H7 (cell line): Measurements from ENCODE around the gene ADAMTSL5. TPM values are rescaled to one million over a fixed set of nuclear protein-coding genes. Genes with fewer than 3 reads are reported as not detected.
"Not testable (repeated sequence)": the region's sequence is repeated elsewhere in the genome, so short reads cannot be mapped to it uniquely, and the experiment has no call there.

Source experiments
- DNase-seq: peaks from one replicate; pipeline ENCODE4 v3.0.0; 2012
- H3K27me3 ChIP-seq: 2 replicates; pipeline ENCODE4 v1.6.0; 2011; ENCODE audit warnings: mild to moderate bottlenecking, low read length; ENCODE audit not compliant: control insufficient read depth, insufficient read depth
- H3K36me3 ChIP-seq: replicated peaks from 2 replicates; pipeline ENCODE4 v1.5.1; 2011; ENCODE audit warnings: low read length; ENCODE audit not compliant: control insufficient read depth, insufficient read depth
- H3K4me3 ChIP-seq: 2 replicates; pipeline ENCODE4 v1.5.1; 2011; ENCODE audit warnings: low read depth, mild to moderate bottlenecking, control low read depth, low read length, moderate library complexity; ENCODE audit not compliant: insufficient read depth
- total RNA-seq: library from RNA; depleted of rRNA; stranded (reverse); fragments of >200 nt; shearing (Covaris generic); gene quantifications from 2 replicates; pipeline ENCODE4 v1.2.3, GENCODE V29; 2014

ADAMTSL5 gene
- total RNA-seq, 1 experiment from 2014 or later: 0.21 TPM

DNA sequence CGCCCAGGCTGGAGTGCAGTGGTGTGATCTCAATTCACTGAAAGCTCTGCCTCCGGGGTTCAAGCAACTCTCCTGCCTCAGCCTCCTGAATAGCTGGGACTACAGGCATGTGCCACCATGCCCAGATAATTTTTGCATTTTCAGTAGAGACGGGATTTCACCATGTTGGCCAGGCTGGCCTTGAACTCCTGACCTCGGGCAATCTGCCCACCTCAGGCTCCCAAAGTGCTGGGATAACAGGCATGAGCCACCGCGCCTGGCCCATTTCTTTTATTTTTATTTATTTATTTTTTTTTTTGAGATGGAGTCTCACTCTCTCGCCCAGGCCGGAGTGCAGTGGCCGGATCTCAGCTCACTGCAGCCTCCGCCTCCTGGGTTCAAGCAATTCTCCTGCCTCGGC, 26.9 kb upstream of the ADAMTSL5 start:
- DNase-seq, H3K36me3 ChIP-seq: not testable (repeated sequence)

DNA sequence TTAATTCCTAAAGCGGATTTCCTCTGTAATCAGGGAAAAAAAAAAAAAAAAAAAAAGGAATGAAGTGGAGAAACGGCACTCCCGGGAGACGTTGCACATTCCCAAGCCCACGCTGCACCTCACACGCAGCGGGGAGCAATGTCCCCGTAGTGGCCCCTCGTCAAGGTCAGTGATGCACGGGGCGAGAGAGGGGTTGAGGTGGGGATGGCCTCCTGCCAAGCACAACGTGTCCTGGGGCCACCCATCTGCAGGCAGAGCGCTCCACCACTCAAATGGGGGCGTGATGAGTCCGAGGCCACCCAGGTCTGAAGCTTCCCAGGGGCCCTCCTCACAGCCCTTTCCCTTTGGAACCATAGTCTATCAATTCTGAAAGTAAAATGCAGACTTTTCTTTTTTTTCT, 26.2 kb upstream of the ADAMTSL5 start:
- DNase-seq: no peak
- Histone ChIP-seq H3K36me3 (no peaks in the 10 kb centered on the region), H3K27me3 (peaks cover 2% of the 10 kb centered on the region; the same call in 1 of the 2 replicates), H3K4me3 (no peak overlapping the region)

More for the DNA sequence above, 26.9 kb upstream of the ADAMTSL5 start:
- not testable (repeated sequence) for H3K27me3 ChIP-seq, H3K4me3 ChIP-seq

DNA sequence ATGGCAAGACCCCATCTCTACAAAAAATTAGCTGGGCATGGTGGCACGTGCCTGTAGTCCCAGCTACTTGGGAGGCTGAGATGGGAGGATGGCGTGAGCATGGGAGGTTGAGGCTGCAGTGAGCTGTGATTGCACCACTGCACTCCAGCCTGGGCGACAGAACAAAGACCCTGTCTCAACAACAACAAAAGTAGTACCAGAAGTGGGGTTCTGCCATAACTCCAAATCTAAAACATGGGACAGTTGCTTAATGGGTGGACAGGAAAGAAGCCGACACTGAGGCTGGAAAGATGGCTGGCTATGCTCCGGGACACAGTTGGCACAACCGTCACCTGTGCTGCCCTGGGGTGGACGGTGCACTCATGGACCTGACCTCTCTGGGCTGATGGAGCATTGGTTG, 22.9 kb upstream of the ADAMTSL5 start:
- not testable (repeated sequence) for H3K36me3 ChIP-seq, DNase-seq, H3K27me3 ChIP-seq, H3K4me3 ChIP-seq

DNA sequence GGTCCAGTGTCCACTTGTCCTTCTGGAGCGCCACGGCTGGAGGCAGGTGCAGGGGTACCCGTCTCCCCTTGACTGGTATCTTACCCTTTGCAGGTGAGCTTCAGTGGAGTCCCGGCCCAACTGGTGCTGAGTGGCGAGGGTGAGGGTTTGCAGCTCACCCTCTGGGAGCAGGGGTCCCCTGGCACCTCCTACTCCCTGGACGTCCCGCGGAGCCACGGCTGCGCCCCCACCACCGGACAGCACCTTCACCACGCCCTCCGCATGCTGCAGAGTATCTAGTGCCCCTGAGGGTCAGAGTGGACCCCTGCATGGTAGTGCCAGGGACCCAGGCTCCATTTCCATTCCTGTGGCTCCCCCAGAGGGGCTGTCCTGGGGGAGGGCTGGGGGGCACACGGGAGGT, 22.2 kb upstream of the ADAMTSL5 start:
- DNase-seq: no peak
- H3K4me3 ChIP-seq: no peak overlapping the region
- H3K36me3 ChIP-seq: no peaks in the 10 kb centered on the region
- H3K27me3 ChIP-seq: no peaks in the 10 kb centered on the region

DNA sequence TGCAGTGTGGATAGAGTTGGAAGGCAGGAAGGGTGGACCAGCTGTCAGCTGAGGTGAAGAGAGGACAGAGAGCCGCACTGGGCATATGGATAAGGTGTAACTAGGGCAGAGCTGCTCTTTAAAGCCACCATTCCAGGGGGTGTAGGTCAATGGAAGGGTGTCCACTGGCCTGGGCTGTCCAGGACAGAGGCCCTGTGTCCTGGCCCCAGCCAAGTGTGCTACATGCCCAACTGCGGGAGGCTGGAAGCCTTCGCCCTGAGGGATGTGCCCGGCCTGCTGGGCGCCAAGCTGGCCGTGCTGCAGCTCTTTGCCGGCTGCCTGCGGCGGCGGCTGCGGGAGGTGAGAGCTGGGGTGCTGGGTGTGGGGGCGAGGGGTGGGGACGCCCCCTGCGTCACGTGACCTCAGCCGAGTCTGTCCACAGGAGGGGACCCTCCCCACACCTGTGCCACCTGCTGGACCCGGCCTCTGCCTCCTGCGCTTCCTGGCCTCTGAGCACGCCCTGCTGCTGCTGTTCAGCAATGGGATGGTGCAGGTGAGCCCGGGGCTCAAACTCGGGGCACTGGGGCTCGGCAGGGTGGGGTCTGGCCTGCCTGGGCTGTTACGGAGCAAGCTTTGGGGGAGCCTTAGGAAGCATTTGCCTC, 20.8 kb upstream of the ADAMTSL5 start:
- Histone ChIP-seq H3K4me3 (no peak overlapping the region), H3K27me3 (no peaks in the 10 kb centered on the region), H3K36me3 (no peaks in the 10 kb centered on the region)
- DNase-seq: peak; percentile 62

DNA sequence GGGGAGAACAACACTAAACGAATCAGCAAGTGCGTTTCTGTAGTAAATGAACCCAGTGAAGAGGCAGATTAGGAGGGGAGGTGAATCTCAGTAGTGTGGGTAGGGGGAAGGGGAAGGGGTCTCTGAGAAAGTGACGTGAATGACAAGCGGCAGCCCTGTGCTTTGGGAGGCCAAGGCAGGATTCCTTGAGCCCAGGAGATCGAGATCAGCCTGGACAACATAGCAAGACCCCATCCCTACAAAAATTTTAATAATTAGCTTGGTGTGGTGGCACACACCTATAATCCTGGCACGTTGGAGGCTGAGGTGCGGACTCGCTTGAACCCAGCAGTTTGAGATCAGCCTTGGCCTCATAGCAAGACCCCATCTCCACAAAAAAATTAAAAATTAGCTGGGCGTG, 19.2 kb upstream of the ADAMTSL5 start:
- Histone ChIP-seq H3K27me3 (no peaks in the 10 kb centered on the region), H3K36me3 (no peaks in the 10 kb centered on the region), H3K4me3 (no peak overlapping the region)
- no peak for DNase-seq

DNA sequence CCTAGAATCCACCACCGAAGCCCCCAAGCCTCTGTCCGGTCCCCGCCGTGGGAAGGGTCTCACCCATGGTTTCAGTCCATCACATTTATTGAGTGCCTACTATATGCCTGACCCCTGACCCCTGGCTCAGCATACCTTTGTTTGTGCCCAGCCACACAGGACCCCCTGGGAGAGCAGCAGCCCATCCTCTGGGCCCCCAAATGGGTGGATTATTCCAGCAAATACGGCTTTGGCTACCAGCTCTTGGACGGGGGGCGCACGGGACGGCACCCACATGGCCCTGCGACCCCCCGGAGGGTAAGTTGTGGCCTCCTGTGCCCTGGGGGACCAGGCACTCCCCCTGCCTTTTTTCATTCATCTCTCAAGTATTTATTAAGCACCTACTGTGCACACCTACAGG, 18.8 kb upstream of the ADAMTSL5 start:
- no peak for DNase-seq
- Histone ChIP-seq H3K36me3 (no peaks in the 10 kb centered on the region), H3K27me3 (no peaks in the 10 kb centered on the region), H3K4me3 (no peak overlapping the region)

DNA sequence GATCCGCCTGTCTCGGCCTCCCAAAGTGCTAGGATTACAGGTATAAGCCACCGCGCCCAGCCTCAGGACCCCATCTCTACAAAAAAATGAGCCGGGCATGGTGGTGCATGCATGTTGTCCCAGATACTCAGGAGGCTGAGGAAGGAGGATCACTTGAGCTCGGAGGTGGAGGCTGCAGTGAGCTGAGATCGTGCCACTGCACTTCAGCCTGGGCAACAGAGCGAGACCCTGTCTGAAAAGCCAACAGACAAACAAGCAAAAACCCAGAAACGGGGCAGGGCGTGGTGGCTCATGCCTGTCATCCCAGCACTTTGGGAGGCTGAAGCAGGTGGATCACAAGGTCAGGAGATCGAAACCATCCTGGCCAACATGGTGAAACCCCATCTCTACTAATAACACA, 18.0 kb upstream of the ADAMTSL5 start:
- DNase-seq, H3K36me3 ChIP-seq, H3K4me3 ChIP-seq, H3K27me3 ChIP-seq: not testable (repeated sequence)

DNA sequence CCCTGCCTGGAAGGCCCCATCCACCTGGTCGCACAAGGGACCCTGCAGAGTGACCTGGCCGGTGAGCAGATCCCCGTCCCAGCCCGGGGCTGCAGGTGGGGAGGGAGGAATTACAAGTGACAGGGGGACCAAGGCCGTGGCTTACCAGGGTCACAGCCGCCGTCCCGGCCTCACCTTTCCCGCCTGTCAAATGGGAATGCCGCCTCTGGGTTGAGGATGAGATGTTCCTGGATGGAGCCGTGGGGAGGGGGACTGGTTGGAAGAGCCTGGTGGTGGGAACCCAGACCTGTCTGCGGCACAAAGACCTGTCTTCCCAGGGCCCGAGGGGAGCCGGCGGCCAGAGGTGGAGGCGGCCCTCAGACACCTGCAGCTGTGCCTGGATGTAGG, 16.6 kb upstream of the ADAMTSL5 start:
- no peak for DNase-seq

DNA sequence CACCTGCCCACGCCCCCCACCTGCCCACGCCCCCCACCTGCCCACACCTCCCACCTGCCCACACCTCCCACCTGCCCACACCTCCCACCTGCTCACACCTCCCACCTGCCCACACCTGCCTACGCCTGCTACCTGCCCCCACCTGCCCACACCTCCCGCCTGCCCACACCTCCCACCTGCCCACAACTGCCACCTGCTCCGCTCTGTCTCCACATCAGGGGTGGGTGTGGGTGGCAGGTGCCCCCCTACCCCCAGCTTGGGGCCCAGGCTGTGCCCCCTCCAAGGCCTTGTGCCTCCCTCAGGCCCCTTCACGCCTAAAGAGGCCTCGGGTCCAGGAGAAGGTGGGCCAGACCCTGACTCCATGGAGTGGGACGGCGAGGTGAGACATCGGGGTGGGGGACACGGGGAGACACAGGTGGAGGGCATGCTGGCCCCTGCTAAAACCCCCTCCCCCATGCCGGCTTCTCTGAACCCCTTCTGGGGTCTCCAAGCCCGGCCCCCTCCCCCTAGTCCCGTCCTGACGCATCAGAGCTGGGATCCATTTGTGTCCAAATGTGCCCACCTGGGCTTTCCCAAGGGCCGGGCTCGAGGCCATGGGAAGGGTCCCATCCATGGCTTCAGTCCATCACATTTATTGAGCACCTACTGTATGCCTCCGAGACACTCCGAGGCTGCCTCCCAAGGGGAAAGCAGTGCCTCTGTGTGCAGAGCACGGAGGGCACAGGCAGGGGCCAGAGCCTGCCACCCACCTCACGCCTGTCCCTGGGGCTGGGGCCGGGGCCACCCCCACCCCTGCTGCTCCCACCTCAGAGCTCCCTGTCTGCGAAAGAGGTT, 16.0 kb upstream of the ADAMTSL5 start:
- no peak for DNase-seq
- H3K27me3 ChIP-seq: peaks cover 15% of the 10 kb centered on the region
- H3K36me3 ChIP-seq: no peaks in the 10 kb centered on the region
- H3K4me3 ChIP-seq: no peak overlapping the region

More for the DNA sequence above, 16.6 kb upstream of the ADAMTSL5 start:
- peaks cover 10% of the 10 kb centered on the region for H3K27me3 ChIP-seq
- no peak overlapping the region for H3K4me3 ChIP-seq
- no peaks in the 10 kb centered on the region for H3K36me3 ChIP-seq

DNA sequence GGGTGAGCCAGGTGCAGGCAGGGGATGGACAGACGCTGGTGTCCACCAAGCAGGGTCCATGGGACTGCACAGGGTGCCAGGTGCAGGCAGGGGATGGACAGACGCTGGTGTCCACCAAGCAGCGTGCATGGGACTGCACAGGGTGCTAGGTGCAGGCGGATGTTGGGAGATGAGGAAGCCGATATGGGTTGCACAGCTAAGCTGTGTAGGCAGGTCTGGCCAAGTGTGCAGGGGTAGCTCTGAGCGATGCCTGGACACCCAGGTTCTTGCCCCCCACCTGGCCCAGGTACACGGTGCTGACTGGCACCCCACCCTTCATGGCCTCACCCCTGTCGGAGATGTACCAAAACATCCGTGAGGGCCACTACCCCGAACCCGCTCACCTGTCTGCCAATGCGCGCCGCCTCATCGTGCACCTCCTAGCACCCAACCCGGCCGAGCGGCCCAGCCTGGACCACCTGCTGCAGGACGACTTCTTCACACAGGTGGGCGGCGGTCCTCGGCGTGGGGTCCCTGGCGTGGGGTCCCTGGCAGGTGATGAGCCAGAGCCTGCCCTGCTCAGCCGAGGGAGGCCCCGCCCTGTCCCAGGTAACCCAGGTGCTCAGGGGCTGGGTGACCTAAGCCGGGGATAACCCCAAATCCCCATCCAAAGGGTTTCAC, 15.0 kb upstream of the ADAMTSL5 start:
- no peak overlapping the region for H3K4me3 ChIP-seq
- H3K36me3 ChIP-seq: no peaks in the 10 kb centered on the region
- H3K27me3 ChIP-seq: peaks cover 23% of the 10 kb centered on the region
- DNase-seq: no peak

DNA sequence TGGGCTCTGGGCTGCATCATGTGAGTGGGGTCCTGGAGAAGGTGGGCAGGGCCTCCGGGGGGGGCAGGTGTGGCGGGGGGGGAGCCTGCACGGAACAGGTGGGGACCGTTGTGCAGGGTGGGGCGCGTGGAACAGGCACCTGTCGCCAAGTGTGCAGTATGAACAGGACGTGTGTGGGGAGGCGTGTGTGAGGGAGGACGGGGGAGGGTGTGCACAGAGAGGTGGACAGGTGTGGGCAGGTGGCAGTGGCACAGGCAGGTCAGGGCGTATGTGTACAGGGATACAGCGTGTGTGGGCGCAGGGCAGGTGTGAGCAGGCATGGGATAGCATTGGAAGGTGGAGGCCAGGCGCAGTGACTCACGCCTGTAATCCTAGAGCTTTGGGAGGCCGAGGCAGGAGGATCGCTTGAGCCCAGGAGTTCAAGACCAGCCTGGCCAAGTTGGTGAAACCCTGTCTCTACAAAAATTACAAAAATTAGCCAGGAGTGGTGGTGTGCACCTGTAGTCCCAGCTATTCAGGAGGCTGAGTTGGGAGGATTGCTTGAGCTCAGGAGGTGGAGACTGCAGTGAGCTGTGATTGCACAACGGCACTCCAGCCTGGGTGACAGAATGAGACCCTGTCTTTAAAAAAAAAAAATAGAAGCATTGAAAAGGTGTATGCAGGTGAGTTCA, 14.3 kb upstream of the ADAMTSL5 start:
- DNase-seq: no peak
- H3K36me3 ChIP-seq: no peaks in the 10 kb centered on the region
- peaks cover 24% of the 10 kb centered on the region for H3K27me3 ChIP-seq

DNA sequence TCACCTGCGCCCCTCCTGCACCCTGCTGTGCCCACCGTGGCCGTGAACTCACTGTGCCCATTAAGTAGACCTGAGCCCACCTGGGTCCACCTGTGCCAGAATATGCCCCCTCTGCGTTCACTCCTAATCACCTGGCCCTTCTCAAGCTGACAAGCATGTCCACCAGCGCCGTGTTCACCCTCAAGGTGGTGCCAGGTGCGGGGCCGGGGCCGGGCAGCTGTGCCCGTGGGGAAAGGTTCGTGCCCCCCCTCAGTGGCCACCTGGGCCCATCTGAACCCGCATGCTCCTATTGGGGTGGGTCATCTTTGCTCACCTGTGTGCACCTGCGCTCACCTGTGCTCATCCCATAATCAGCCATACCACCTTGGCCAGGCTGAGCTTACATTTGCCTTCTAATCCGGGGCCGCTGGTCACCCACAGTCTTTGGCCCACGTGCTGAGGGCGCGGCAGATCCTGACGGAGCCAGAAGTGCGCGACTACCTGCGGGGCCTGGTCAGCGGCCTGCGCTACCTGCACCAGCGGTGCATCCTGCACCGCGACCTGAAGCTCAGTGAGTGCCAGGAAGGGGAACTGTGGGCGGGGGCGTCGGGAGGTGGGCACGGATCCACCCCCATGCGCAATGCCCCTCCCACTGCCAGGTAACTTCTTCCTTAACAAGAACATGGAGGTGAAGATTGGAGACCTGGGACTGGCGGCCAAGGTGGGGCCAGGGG, 13.4 kb upstream of the ADAMTSL5 start:
- DNase-seq: no peak
- Histone ChIP-seq H3K4me3 (no peak overlapping the region), H3K27me3 (peaks cover 24% of the 10 kb centered on the region), H3K36me3 (no peaks in the 10 kb centered on the region)

More for the DNA sequence above, 14.3 kb upstream of the ADAMTSL5 start:
- no peak overlapping the region for H3K4me3 ChIP-seq

DNA sequence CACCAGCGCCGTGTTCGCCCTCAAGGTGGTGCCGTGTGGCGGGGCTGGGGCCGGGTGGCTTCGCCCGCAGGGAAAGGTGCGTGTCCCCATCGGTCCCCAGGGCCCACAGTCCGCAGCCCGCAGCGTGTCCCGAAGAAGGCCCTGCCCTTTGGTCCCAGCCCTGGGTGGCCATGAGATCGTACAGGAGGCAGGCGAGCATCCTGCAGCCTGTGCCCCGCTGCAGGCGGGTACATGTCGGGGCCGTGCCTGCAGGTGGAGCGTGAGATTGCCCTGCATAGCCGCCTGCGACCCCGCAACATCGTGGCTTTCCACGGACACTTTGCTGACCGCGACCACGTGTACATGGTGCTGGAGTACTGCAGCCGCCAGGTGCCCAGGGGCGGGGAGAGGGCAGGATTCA, 12.5 kb upstream of the ADAMTSL5 start:
- Histone ChIP-seq H3K4me3 (no peak overlapping the region), H3K36me3 (no peaks in the 10 kb centered on the region), H3K27me3 (peaks cover 24% of the 10 kb centered on the region)
- peak; percentile 72 for DNase-seq
